Lung (tissue), 12 donors: ENCODE results near the gene HSPA12B. TPM values are rescaled to one million over a fixed set of nuclear protein-coding genes. Genes with fewer than 3 reads are reported as not detected.

Experiments used
- ATAC-seq: fragments of 200-7000 bp; cut with Tn5 transposase; one replicate; pipeline ENCODE4 v1.9.1; 2020; ENCODE audit warnings: moderate number of reproducible peaks; ENCODE audit not compliant: insufficient read depth, low FRiP score
- DNase-seq, 3 donors: peaks; one replicate each; pipeline ENCODE4 v3.0.0-alpha.2; 2013 to 2017
- H3K27ac ChIP-seq, 2 donors: one replicate each; pipeline ENCODE4 v1.5.1; 2013; ENCODE audit warnings: mild to moderate bottlenecking in 2 of 2, moderate library complexity in 2 of 2, control low read depth in 1 of 2, inconsistent platforms in 1 of 2, low read depth in 1 of 2, low read length in 1 of 2
- H3K27me3 ChIP-seq, 3 donors: one replicate each; pipeline ENCODE4 v1.5.1; 2013; ENCODE audit warnings: low read length in 2 of 3; ENCODE audit not compliant: control insufficient read depth in 3 of 3, insufficient read depth in 3 of 3
- H3K36me3 ChIP-seq, 4 donors: one replicate each; pipeline ENCODE4 v1.5.1; 2013; ENCODE audit warnings: low read length in 4 of 4, mild to moderate bottlenecking in 1 of 4, moderate library complexity in 1 of 4; ENCODE audit not compliant: control insufficient read depth in 4 of 4, insufficient read depth in 4 of 4
- H3K4me1 ChIP-seq, 5 donors: one replicate each; pipeline ENCODE4 v1.5.1; 2013; ENCODE audit warnings: low read length in 5 of 5, mild to moderate bottlenecking in 2 of 5, moderate library complexity in 1 of 5; ENCODE audit not compliant: control insufficient read depth in 5 of 5, insufficient read depth in 5 of 5
- H3K4me3 ChIP-seq: one replicate; pipeline ENCODE4 v1.5.1; 2013; ENCODE audit warnings: mild to moderate bottlenecking, control low read depth, moderate library complexity
- H3K9ac ChIP-seq, 2 donors: one replicate each; pipeline ENCODE4 v1.5.1; 2013; ENCODE audit warnings: low read length in 2 of 2, control low read depth in 1 of 2; ENCODE audit not compliant: insufficient read depth in 1 of 2
- H3K9me3 ChIP-seq, 4 donors: one replicate each; pipeline ENCODE4 v1.5.1; 2013; ENCODE audit warnings: low read length in 3 of 4, mild to moderate bottlenecking in 1 of 4, moderate library complexity in 1 of 4; ENCODE audit not compliant: control insufficient read depth in 4 of 4, insufficient read depth in 3 of 4
- CTCF ChIP-seq: IDR thresholded peaks from 2 replicates; pipeline ENCODE4 v1.5.1; 2012; ENCODE audit warnings: mild to moderate bottlenecking; ENCODE audit errors: control extremely low read depth, extremely low read depth
- WGBS, 2 donors: extraction: QIAGEN DNeasy Blood & Tissue Kit; methylation state at CpG; one replicate each; pipeline ENCODE4 v1.1.7; 2013; 5-methylcytosine and 5-hydroxymethylcytosine counted together
- polyA plus RNA-seq, 2 donors: library from polyadenylated mRNA; stranded (reverse); fragments of 200-250 nt; gene quantifications; one replicate each; pipeline ENCODE4 v1.2.1, GENCODE V29; 2013
- total RNA-seq, 2 donors: library from RNA; depleted of rRNA in 1 of 2; stranded (reverse); fragments of >200 nt in 1 of 2; gene quantifications; one replicate each; pipeline ENCODE4 v1.2.1, GENCODE V29; 2014 to 2021
- donor health status: control.
- donor health status: control.
- donor health status: Bipolar disorder and iron deficiency.
- donor health status: healthy.
- donor health status: DM: yes; HTN: yes; CAD: no.

Gene HSPA12B
- total and polyA plus RNA-seq, 4 donors, result 11.4 to 28.3 (median 19.9) TPM

GRCh38 chr20:3783511-3784195 lies 51.2 kb downstream of the HSPA12B start:
- H3K9ac ChIP-seq, result peak overlapping the region in 1 of 2 donors; percentile 5
- no peak for TF ChIP-seq CTCF
- peaks cover 0 to 10% (median 9%) of the 10 kb centered on the region in 3 donors for H3K27me3 ChIP-seq
- H3K36me3 ChIP-seq, result peaks cover 0 to 12% (median 8%) of the 10 kb centered on the region in 4 donors
- H3K4me3 ChIP-seq, result no peak overlapping the region
- no peak for ATAC-seq
- 73 to 82% methylated on average over 10 of the region's 10 CpGs for WGBS, 2 donors
- no peak for DNase-seq
- H3K9me3 ChIP-seq, result no peaks in the 10 kb centered on the region
- H3K4me1 ChIP-seq, result peaks cover 14 to 46% (median 26%) of the 10 kb centered on the region in 5 donors
- no peak overlapping the region for H3K27ac ChIP-seq

DNA sequence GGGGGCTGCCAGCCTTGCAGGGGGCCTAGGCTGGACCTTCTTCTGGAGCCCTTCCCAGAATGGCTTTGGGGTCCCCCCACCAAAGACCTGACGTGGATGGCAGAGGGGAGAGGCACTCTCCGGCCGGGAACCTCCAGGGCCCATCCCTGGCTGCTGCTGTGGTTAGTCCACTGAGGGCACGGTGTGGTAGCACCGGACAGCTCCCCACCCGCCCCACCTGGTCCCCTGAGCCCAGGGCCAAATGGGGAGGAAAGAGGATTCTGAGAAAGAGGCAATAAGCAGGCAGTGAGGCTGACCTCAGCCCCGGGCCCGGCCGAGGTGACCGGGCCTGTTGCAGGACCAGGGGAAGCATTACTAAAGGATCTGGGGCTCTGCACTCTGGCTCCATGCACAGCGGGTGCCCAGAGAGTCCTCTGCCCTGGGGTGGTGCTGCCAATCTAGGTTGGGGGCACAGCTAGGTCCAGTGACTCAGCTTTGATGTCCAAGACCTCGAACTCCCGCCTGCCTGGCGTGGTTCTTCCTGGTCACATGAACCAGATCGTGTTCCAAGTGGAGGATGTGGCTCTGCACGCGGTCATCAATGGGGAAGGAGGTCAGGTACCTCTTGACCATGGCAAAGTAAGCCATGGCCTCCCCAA lies 51.9 kb downstream of the HSPA12B start:
- Histone ChIP-seq H3K4me3 (no peak overlapping the region), H3K27ac (peak overlapping the region in 1 of 2 donors; percentile 26), H3K9me3 (no peaks in the 10 kb centered on the region), H3K4me1 (peaks cover 14 to 44% (median 26%) of the 10 kb centered on the region in 5 donors), H3K36me3 (peaks cover 0 to 12% (median 8%) of the 10 kb centered on the region in 4 donors), H3K27me3 (peaks cover 0 to 5% (median 4%) of the 10 kb centered on the region in 3 donors), H3K9ac (no peak overlapping the region)
- no peak for TF ChIP-seq CTCF
- no peak for ATAC-seq
- DNase-seq, result no peak
- 74 to 84% methylated on average over 17 of the region's 17 CpGs for WGBS, 2 donors

GRCh38 chr20:3784863-3785239 lies 52.4 kb downstream of the HSPA12B start:
- H3K36me3 ChIP-seq, result peaks cover 0 to 12% (median 8%) of the 10 kb centered on the region in 4 donors
- H3K9me3 ChIP-seq, result no peaks in the 10 kb centered on the region
- H3K9ac ChIP-seq, result no peak overlapping the region
- no peak for TF ChIP-seq CTCF
- WGBS, 2 donors, result 66 to 77% methylated on average over 6 of the region's 6 CpGs
- H3K4me1 ChIP-seq, result peaks cover 14 to 44% (median 26%) of the 10 kb centered on the region in 5 donors
- H3K27me3 ChIP-seq, result peaks cover 0 to under 1% (median 0%) of the 10 kb centered on the region in 3 donors
- no peak for ATAC-seq
- DNase-seq, result no peak
- H3K27ac ChIP-seq, result no peak overlapping the region
- H3K4me3 ChIP-seq, result peak overlapping the region; percentile 68
